Heart right ventricle (tissue), 16 donors: ENCODE measurements around the gene RGS4. TPM values are rescaled to one million over a fixed set of nuclear protein-coding genes. Genes with fewer than 3 reads are reported as not detected.
A peak's percentile ranks its signal among the peaks of the same experiment; 100 is the strongest.

Source experiments
- ATAC-seq, 8 donors: fragments of 200-7000 bp; cut with Tn5 transposase; one replicate each; pipeline ENCODE4 v1.9.1; 2020; ENCODE audit warnings: mild to moderate bottlenecking in 8 of 8, moderate library complexity in 8 of 8, moderate number of reproducible peaks in 1 of 8
- DNase-seq, 2 donors: peaks; one replicate each; pipeline ENCODE4 v3.0.0-alpha.2; 2020
- H3K27ac ChIP-seq, 10 donors: fragments of 200-600 bp; sonication (generic) in 2 of 10; one replicate each; pipeline versions ENCODE4 v1.5.0 to v1.8.0; 2020 to 2022; ENCODE audit warnings: mild to moderate bottlenecking in 3 of 10
- H3K27me3 ChIP-seq, 7 donors: fragments of 200-600 bp; one replicate each; pipeline ENCODE4 v1.8.0; 2021 to 2022; ENCODE audit warnings: mild to moderate bottlenecking in 2 of 7
- H3K36me3 ChIP-seq, 9 donors: fragments of 200-600 bp; sonication (generic) in 1 of 9; one replicate each; pipeline versions ENCODE4 v1.5.0 to v1.8.0; 2020 to 2022; ENCODE audit warnings: mild to moderate bottlenecking in 2 of 9
- H3K4me1 ChIP-seq, 9 donors: fragments of 200-600 bp; sonication (generic) in 1 of 9; one replicate each; pipeline versions ENCODE4 v1.5.0 to v1.8.0; 2020 to 2022; ENCODE audit warnings: mild to moderate bottlenecking in 4 of 9
- H3K4me3 ChIP-seq, 10 donors: fragments of 200-600 bp; sonication (generic) in 2 of 10; one replicate each; pipeline versions ENCODE4 v1.5.0 to v1.8.0; 2020 to 2022; ENCODE audit warnings: mild to moderate bottlenecking in 7 of 10, moderate library complexity in 2 of 10
- H3K9me3 ChIP-seq, 11 donors: fragments of 200-600 bp in 10 of 11; sonication (generic) in 2 of 11; one replicate each; pipeline versions ENCODE4 v1.5.0 to v1.8.0; 2013 to 2022; ENCODE audit warnings: mild to moderate bottlenecking in 2 of 11, control low read depth in 1 of 11, moderate library complexity in 1 of 11
- CTCF ChIP-seq, 9 donors: fragments of 200-600 bp; sonication (generic) in 2 of 9; IDR thresholded peaks; one replicate each; pipeline versions ENCODE4 v1.5.0 to v1.8.0; 2021 to 2022; ENCODE audit warnings: antibody characterized with exemption in 9 of 9, mild to moderate bottlenecking in 5 of 9, moderate library complexity in 1 of 9
- WGBS, 2 donors: extraction: QIAGEN DNeasy Blood & Tissue Kit; methylation state at CpG; one replicate each; pipeline ENCODE4 v1.1.7; 2013; ENCODE audit warnings: inconsistent platforms in 1 of 2; 5-methylcytosine and 5-hydroxymethylcytosine counted together
- intact Hi-C, 10 donors: fragments of 100-400 bp; cut with DNase I; formaldehyde crosslinking; loops; one replicate each; pipeline versions ENCODE4 v1.11.1 to v1.14.2; 2022
- polyA plus RNA-seq, 2 donors: library from polyadenylated mRNA; stranded (reverse); fragments of 200-250 nt; gene quantifications; one replicate each; pipeline ENCODE4 v1.2.3, GENCODE V29; 2013
- total RNA-seq, 10 donors: library from RNA; stranded (reverse); fragmentation: NEBNext Ultra II Directional in 3 of 10; extraction: Animal tissue kit (Norgen Biotek cat#: 25700) in 3 of 10; gene quantifications; one replicate each; pipeline versions ENCODE4 v1.2.1 to v1.2.4, GENCODE V29; 2021 to 2023
- donor health status: Arrhythmogenic right ventricular cardiomyopathy.
- donor health status: ischemic (EF 13 %, LVEDD 7.1; RV severe dilation, severe dysfunction).
- donor health status: healthy with polysubstance abuse.
- donor health status: DM: no; HTN: yes; CAD: no.
- donor health status: DM: no; HTN: no; CAD: no.
- donor health status: ischemic (EF 25% LVEDD 6.9; RV normal size, moderate dysfunction).
- donor health status: ischemic (EF 25% LVEDD 5.7; RV mildly dilated, moderate dysfunction).
- donor health status: healthy.
- donor health status: DM: yes; HTN: yes; CAD: no.
- donor health status: Ischemic cardiomyopathy.
- donor health status: ischemic (EF 35%, LVEDD 5.7; RV mildly dilated, moderate dysfunction).
- donor health status: nonischemic (EF 11% LVEDD 7.7; RV severe dilation, severe dysfunction).
- donor health status: DM: yes; HTN: yes; CAD: no.
- donor health status: PGD.
- donor health status: ischemic (EF 29% LVEDD 5.4; RV normal size, mild dysfunction).
- donor health status: nonischemic (EF 23%, LVEDD 6.1; RV moderate dilation, normal function).

The RGS4 gene
- total and polyA plus RNA-seq, 12 donors, result 0.72 to 7.6 (median 1.5) TPM

GRCh38 chr1:163106364-163106987 is 37.3 kb downstream of the RGS4 start:
- H3K27me3 ChIP-seq, result no peaks in the 10 kb centered on the region
- ATAC-seq (peak in 2 of 8 donors; percentile 26 to 42), DNase-seq (no peak)
- peaks cover 0 to 5% (median 0%) of the 10 kb centered on the region in 11 donors for H3K9me3 ChIP-seq
- no peak for TF ChIP-seq CTCF (IDR thresholded peaks at IDR 0.05)
- H3K27ac ChIP-seq, result peak overlapping the region in 2 of 10 donors; percentile 28 to 40
- H3K4me3 ChIP-seq, result no peak overlapping the region
- peaks cover 0 to 10% (median 0%) of the 10 kb centered on the region in 9 donors for H3K4me1 ChIP-seq
- no peaks in the 10 kb centered on the region for H3K36me3 ChIP-seq
- 65 to 74% methylated on average over 2 of the region's 2 CpGs for WGBS, 2 donors
- intact Hi-C loops, result no loop called here

GRCh38 chr1:163107655-163108054 is 38.5 kb downstream of the RGS4 start:
- no peaks in the 10 kb centered on the region for H3K36me3 ChIP-seq
- H3K27ac ChIP-seq, result no peak overlapping the region
- H3K27me3 ChIP-seq, result no peaks in the 10 kb centered on the region
- no peak for DNase-seq
- no peak for ATAC-seq
- intact Hi-C loops, result no loop called here
- 93 to 95% methylated on average over 5 of the region's 5 CpGs for WGBS, 2 donors
- no peak overlapping the region for H3K4me3 ChIP-seq
- H3K9me3 ChIP-seq, result peaks cover 0 to 5% (median 0%) of the 10 kb centered on the region in 11 donors
- TF ChIP-seq CTCF (IDR thresholded peaks at IDR 0.05), result no peak
- peaks cover 0 to 10% (median 0%) of the 10 kb centered on the region in 9 donors for H3K4me1 ChIP-seq

- no peaks in the 10 kb centered on the region for H3K4me1 ChIP-seq
- no peaks in the 10 kb centered on the region for H3K9me3 ChIP-seq
- H3K27ac ChIP-seq, result no peak overlapping the region
- no peak for ATAC-seq
- no peak overlapping the region for H3K4me3 ChIP-seq
- TF ChIP-seq CTCF (IDR thresholded peaks at IDR 0.05), result no peak
- intact Hi-C loops, result no loop called here
- H3K27me3 ChIP-seq, result no peaks in the 10 kb centered on the region
- DNase-seq, result no peak
- 63% methylated on average over 1 of the region's 1 CpG for WGBS, 2 donors
- no peaks in the 10 kb centered on the region for H3K36me3 ChIP-seq
Measured at GRCh38 chr1:163115887-163116286, 46.7 kb downstream of the RGS4 start.

GRCh38 chr1:163119707-163120106 is 50.5 kb downstream of the RGS4 start:
- H3K36me3 ChIP-seq, result no peaks in the 10 kb centered on the region
- no peak overlapping the region for H3K4me3 ChIP-seq
- intact Hi-C loops, result loop anchor here in 1 of 10 donors (10.0 kb wide), 1 partner anchor 45 kb away; no protein-coding TSS in a partner anchor
- DNase-seq, result no peak
- H3K4me1 ChIP-seq, result no peaks in the 10 kb centered on the region
- no peak for ATAC-seq
- no peak overlapping the region for H3K27ac ChIP-seq
- TF ChIP-seq CTCF (IDR thresholded peaks at IDR 0.05), result no peak
- H3K9me3 ChIP-seq, result no peaks in the 10 kb centered on the region
- H3K27me3 ChIP-seq, result no peaks in the 10 kb centered on the region
